ENCODE measurements around the gene PPARA.

PPARA gene

DNA sequence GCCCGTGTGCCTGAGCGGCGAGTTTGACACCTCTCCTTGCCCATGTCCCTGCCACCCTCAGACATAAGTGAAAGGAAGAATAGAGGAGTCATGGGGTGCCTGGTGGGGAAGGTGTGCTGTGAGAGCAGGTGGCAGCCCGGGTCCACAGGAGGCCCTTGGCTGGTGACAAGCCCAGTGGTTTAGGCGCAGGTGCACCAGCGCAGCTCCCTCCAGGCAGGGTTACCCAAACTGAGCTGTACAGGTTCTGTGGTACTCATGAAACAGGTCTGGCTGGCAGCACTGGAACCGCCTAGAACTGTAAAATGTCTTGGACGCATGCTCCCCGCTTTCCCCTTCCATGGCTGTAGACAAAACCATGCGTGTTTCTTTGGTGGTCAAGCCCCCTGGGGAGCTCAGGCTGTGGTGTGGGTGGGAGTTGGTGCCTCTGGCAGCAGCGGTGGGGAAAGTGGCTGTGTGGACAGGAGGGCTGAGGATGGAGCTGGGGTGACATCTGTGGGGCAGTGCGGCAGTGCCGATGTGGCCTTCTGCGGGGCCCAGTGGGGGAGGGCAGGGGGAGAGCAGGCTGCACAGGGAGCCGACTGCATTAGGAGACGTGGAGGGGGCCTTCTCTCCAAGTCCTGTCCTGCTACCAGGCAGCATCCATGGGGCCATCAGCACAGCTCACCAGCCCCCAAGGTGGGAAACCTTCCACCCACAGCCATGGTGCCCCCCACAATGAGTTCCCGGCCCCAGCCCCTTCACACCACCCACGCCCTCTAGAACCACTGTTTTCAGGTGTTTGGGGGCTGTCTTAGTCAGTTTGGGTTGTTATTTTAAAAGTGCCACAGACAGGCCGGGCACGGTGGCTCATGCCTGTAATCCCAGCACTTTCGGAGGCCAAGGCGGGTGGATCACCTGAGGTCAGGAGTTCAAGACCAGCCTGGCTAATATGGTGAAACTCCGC lies 140.8 kb downstream of the PPARA start:
- no peak for DNase-seq (ENCODE audit: low spot score)

DNA sequence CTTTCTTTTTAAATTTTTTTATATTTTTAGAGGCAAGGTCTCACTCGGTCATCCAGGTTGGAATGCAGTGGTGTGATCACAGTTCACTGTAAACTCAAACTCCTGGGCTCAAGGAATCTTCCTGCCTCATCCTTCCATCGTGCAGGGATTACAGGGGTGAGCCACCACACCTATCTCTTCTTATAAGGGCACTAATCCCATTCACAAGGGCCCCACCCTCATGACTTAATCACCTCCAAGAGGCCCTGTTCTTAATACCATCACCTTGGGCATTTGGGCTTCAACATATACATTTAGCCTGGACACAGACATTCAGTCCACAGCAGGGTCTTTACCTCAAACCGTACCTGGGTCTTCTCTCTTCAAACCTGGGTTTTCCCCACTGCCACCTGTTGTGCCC lies 141.8 kb downstream of the PPARA start:
- no peak for DNase-seq (ENCODE audit: low spot score)

DNA sequence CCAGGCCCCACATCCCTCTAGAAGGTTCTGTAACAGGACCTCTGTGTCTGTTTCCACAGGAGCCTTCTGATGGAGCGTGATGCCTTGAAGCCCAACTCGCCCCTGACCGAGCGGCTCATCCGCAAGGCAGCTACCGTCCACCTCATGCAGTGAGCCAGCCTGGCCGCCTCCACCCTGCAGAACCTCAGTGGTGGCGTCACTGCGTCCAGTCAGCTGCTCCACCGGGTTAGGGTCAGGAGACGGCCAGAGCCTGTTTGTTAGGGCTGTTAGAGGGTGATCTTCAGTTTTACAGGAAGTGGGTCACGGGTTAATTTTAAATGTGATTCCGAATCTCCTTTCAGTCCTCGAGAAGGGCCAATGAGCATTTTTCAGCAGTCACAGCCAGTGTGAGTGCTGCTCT lies 142.4 kb downstream of the PPARA start:
- no peak for DNase-seq (ENCODE audit: low spot score)

Measured in SK-N-DZ (cell line).